HG02884 (cell line): ENCODE measurements around the gene SCRN1.

Source experiments
- ATAC-seq: cut with Tn5 transposase; IDR thresholded peaks from one replicate; pipeline ENCODE4 v1.9.1; 2021; ENCODE audit warnings: mild to moderate bottlenecking, moderate library complexity; ENCODE audit not compliant: unreplicated experiment

Gene SCRN1, protein sequence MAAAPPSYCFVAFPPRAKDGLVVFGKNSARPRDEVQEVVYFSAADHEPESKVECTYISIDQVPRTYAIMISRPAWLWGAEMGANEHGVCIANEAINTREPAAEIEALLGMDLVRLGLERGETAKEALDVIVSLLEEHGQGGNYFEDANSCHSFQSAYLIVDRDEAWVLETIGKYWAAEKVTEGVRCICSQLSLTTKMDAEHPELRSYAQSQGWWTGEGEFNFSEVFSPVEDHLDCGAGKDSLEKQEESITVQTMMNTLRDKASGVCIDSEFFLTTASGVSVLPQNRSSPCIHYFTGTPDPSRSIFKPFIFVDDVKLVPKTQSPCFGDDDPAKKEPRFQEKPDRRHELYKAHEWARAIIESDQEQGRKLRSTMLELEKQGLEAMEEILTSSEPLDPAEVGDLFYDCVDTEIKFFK

DNA sequence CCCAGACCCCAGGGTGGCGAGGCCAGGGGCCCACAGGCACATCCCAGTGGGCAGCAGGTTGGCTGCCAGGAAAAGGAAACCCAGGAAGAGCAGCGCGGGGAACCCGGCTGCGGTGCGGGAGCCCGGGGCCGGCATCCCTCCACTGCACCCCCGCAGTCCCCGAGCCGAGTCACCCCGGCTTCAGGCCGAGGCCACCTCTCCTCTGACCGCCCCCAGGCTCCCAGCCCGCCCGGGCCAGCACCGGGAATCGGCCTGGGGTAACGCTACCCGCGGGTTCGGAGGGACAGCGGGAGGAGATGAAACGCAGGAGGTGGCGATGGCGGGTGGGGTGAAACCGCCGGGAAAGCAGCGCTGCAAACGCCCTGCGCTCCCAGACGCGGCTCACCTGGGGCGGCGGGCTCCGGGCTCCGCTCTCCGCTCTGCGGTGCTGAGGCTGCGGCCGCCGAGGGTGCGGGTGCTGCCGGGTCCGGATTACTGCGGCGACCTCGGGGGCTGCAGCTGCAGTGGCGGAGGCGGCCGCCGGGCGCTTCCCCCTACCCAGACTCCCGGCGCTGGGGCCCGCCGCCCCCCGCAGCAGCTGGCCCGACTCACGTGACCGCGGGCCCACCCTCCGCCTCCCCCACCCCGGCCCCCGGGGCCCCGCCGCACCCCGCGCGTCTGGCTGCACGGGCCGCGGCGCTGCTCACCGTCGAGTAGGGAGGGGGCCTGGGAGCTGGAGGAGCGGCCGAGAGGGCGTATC lies at the start of gene SCRN1:
TSS of gene SCRN1 (minus strand) at position 545 of the 739 bp plus-strand sequence. CDS start 20,734 bp downstream, outside the sequence.
- ATAC-seq: peak; percentile 27

DNA sequence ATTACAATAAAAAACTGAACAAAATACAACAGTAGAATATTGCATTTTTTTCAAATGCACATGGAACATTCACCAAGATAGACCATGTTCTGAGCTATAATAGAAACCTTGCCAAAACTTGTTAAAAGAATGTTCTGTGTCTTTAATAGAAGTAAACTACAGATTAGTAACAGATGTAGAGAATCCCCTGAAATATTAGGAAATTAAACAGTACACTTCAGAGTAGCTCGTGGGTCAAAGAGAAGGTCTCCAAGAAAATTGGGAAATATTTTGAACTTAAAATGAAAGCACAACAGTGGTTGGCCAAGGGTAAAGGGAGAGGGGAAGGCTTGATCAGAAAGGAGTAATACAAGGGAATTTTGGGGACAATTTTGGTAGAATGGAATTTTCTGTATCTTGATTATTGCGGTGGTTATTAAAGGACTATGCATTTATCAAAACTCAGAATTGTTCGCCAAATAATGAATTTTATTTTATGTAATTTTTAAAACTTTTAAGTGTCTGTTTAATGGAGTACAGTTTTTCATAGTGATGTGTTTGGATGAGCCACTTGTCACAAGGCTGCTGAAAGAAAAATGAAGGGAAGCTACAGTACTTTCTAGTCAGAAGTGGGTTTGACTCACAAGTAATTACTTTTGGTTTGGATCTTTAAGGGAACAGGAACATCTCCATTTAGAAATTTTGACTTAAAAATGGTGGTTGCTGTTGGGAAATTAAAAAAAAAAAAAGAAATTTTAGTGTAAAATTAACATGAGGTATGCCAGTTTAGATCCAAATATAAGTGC lies 48.8 kb upstream of the SCRN1 start:
- ATAC-seq: no peak

DNA sequence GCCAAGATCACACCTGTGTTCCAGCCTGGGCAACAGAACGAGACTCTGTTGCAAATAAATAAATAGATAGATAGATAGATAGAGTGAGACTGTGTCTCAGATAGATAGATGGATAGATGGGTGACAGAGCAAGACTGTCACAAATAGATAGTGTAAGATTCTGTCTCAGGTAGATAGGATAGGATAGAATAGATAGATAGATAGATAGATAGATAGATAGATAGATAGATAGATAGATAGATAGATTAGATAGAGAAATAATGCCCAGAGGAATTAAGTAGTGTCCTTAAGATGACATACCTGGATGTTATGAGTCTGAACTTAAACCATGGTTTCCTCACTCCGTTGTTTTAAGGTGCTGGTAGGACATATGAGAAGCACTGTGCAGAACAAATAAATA lies 46.6 kb upstream of the SCRN1 start:
- ATAC-seq: no peak

DNA sequence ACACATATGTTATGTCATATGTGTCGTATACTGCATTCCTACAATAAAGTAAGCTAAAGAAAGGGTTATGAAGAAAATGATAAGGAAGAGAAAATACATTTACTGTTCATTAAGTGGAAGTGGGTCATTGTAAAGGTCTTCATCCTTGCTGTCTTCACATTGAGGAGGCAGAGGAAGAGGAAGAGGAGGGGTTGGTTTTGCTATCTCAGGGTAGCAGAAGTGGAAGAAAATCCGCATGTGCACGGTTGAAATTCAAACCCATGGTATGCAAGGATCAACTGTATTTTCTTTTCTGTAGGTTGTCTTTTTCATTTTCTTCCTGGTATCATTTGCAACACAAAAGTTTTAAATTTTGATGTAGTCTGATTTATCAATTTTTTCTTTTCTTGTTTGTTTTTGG lies 44.9 kb upstream of the SCRN1 start:
- no peak for ATAC-seq

DNA sequence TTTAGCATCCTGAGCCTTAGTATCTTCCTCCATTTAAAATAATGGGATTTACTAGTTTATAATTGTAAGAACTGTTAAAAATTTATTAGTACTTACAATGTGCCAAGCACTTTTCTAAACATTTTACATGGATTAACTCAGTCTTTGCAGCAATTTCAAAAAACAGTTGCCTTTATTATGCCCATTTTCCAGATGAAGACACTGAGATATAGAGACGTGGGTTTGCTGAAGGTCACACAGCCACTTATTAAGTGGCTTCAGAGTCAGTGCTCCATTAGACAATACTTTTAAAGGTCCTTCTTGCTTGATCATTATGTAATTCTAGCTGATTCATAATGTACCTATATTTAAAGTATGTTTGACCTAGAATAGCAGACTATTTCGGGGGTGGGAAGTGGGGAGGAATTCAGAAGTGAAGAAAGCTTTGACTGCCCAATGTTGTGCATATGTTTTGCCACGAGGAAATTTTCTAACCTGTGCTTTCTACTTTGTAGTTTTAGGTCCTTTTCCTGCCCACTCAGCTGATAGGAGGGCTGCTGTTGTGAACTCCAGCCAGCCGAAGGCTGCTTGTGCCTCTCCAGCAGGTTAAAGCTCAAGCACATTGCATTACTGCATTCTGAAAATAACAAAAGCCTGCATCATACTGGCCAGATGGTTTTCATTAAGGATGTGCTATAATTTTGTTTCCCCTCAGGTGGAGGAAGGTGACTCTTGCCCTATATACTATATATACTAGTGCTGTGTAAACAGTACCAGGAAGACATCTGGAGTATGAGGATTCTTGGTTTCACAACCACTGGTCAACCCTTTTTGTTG lies 42.9 kb upstream of the SCRN1 start:
- ATAC-seq: no peak

DNA sequence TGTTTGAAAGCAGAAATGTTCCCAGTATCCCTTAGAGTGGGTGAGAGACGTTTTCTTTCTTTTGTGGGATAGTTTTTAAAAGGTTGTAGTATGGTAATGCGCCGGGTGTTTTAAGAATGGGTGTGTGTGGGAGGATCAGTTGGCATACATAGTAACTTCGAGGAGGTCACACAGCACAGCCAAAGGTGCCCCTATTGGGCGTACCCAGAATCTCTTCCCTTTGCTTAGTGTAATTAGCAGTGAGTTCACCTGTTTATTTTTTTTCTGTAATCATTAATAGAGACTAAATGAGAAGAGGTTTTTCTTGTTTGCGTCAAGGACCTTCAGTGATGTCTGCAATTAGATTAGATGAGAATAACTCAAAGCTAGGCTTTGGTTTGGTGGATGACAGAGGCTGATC lies 40.1 kb upstream of the SCRN1 start:
- no peak for ATAC-seq

DNA sequence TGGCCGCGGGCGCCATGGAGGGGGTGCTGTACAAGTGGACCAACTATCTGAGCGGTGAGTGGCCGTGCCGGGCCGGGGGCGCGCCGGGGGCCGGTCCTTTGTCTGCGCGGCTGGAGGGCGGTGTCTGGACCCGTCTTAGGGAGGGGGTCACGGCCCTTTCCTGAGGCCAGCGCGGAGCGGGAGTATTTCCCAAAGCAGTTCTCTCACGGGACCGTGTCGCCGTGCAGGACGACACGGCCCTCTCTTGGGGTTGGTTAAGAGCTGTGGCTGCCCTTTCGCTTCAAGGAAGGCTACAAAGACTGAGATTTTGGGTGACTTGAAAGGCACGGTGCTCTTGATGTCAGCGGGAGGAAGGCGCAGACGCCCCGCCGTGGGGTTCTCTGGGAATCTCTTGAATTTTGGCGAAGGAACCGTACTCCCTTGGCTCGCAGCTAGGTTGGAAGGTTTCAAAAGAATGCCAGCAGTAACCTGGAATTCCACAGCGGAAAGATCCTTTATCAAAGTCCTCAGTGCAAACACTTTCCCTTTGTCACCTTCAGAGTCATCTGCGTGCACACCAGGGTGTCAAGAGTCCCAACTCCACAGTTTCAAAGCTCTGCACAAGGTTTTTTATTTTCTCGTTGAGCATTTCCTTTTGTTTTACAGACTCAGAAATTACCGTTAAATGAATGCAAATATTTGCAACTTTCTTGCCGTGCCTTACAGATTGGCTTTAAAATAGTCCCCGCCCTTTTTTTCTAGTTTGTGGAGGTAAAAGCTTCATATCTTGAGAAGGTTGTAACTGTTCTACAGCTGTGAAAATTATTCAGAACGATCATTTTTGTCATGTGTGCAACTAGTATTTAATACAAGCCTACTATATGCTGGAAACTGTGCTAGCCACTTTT lies 39.4 kb upstream of the SCRN1 start:
- ATAC-seq: peak; percentile 20

DNA sequence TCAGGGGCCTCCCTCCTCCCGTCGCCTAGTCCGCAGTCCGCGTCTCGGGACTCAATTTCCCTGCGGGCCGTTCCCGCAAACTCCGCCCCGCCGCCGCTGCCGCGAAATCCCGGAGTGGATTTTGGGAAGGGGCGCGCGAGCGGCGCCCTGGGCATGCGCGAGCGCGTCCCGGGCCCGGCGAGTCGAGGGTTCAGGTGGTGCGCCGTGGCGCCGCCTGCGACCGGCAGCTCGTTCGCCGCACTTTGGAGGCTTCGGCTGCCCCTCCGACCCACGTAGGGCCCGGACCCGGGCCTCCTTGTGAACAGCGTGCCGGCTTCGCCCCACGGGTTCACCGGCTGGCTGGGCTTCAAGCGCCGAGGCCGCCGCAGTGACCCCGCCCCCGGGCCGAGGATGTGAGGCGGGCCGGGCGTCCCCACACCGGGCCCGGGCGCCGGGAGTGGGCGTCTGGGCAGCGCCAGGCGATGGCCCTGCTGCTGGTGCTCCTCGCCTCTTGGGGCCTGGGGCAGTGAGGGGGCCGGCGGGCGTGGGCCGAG lies 38.7 kb upstream of the SCRN1 start, which contains the start of gene PLEKHA8:
TSS of gene PLEKHA8 (plus strand) at position 197 of the 533 bp plus-strand sequence. CDS start 351 bp downstream, outside the sequence.
- ATAC-seq: peak; percentile 37

DNA sequence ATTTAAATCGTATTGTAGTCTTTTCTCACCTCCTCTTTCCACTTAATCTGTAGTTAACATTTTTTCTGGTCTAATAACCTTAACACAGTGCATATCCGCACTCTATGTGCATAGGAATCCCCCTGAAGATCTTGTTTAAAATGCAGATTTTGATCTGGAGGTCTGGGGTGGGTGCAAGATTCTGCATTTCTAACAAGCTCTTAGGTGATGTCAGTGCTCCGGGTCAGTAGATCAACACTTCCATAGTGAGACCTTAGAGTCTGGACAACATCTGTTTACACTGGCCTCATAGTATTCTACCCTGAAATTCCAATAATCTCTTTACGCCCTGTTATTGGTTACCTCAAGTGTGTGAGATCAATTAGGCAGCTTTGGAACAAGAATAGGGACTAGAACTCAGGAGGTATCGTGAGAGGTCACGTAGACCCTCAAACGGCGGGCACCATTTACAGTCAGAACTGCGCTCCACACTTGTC lies 38.2 kb upstream of the SCRN1 start:
- peak; percentile 0 for ATAC-seq

DNA sequence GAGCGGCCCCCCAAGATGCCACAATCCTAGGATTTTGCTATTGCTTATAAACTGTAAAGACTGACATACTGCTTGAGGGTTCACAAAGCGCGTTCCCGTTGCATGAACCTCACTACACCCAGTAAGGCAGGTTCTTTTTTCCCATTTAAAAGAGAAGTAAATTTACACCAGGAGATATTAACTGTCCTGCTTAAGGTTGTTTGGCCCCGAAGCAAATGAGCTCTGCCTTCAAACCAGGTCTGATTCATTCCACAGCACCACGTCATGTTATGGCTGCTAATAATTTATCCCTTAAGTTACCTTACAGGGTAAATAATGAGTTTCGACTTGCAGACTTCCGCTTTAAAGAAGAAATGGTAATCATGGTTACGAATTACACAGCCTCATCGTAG lies 37.5 kb upstream of the SCRN1 start:
- ATAC-seq: no peak

DNA sequence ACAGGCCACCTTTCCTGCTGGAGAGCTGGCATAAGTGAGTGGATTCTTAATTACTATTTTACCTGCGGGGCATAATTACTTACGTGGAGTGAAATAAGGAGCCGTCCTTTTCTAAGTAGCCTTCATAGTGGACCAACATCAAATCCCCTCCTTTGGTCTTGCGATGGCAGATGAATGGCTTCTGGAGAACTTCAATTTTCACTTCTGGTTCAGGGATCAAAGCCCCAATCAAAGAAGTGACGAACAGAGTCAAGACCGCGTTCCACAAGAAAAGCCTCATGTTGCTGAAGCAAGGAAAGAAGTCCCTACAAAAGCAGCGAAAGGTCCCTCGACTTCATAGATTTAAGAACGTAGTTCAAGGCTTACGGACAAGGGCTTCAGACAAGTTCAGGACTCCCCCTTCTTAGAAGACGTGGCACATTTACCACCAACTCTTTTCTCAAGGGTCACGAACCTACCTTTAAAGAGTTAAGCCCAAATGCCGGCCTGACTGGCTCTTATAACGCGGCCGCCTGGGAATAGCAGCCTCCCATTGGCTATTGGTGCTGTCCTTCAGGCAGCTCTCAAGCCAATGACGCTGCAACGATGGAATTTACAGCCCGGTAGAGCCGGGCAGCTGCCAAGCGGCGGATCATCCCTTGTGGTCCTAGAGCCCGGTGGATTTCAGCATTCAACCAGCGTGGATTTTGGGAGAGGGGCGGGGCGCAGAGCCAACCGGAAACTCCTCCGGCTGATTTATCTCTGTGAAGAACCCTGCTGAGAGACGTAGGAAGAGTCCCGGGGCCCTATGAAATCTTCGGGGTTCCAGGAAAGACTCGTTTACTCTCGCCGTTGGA lies 36.8 kb upstream of the SCRN1 start, which contains the start of gene FKBP14:
TSS of gene FKBP14 (minus strand) at position 474 of the 836 bp plus-strand sequence. CDS start at position 280, 194 bp downstream.
- ATAC-seq: peak; percentile 72

DNA sequence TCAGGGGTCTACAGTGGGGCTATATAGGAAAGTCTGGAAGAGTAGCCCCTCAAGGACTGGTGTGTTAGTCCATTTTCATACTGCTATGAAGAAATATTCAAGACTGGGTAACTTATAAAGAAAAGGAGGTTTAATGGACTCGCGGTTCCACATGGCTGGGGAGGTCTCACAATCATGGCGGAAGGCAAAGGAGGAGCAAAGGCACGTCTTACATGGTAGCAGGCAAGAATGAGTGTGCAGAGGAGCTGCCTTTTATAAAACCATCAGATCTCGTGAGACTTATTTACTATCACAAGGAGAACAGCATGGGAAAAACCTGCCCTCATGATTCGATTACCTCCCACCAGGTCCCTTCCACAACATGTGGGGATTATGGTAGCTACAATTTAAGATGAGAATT lies 33.9 kb upstream of the SCRN1 start:
- no peak for ATAC-seq

DNA sequence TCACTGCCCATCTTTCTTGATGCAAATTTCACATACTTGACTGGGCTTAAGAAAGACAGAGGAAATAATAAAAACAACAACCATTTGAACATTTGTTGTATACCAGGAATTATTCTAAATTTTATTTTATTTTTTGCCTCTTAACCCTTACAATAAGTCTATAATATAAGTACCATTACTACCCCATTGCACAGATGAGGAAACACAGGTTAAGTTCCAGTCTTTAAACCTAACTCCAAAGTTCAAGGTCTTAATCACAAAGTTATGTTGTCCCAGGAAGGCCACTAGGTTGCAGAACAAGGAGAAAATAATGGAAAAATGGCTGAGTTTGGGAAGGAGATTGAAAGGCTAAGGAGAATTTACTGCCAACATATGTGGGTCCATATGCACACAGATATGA lies 33.4 kb upstream of the SCRN1 start:
- ATAC-seq: no peak

DNA sequence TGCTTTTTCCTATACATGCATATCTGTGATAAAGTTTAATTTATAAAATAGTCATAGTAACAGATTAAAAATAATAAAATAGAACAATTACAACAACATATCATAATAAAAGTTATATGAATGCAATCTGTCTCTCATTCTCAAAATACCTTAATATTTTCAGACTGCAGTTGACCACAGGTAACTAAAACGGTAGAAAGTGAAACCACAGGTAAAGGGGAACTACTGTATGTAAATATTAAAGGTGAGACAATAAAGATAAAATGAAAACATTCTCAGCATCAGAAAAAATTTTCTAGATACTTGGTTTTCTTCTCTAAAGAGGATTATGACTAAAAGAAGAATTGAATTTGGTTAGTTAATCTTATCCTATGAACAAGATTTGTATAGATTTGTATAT lies 30.9 kb upstream of the SCRN1 start:
- ATAC-seq: no peak

DNA sequence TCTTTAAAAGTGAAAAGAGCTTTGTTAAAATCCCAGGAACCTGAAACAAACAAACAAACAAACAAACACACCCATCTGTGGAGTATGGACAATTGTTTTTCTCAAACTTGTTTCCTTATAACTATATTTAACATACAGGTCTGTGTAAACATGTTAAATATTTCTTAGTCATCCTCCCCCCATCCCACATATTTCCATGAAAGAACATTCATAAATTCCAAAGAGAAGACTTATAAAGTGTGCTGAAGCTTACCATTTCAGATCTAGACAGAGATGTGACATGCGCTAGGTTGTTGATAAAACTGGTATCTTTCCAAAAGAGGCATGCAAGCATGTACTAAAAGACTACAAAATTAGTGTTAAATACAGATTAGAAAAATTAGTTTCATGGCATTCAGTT lies 30.4 kb upstream of the SCRN1 start:
- no peak for ATAC-seq

DNA sequence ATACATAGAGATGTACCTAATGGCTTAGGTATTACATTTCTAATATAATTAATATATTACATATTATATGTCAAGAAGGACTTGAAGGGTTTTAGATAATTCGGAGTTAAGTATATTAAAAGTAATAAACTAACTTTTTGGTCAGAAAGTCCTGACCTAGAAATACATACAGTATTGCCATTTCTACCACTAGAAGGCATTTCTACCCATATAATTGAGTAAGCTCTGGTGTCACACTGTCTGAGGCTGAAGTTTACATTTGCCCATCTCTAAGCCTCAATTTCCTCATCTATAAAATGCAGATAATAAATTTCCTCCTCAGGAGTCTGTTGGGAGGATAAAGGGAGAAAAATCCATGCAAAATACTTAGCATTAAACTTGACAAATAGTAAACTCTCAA lies 29.8 kb upstream of the SCRN1 start:
- no peak for ATAC-seq

DNA sequence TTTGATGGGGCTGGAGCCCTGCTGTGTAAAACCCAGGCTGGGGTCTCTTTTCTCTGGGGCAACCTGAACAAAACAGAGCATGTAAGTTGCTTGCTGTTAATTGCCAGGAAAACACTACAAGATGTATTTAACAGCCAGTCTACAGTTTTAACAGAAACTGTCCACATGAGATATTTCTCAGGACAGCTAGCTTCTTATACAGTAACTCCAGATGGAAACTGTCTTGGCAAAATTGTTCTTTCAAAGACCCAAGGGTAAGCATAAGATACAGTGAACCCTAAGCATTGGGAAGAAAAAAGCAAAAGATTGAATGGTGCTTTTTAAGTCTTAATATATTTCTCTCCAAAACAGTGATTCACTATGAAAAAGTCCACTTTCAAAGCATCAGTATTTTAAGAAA lies 28.9 kb upstream of the SCRN1 start:
- ATAC-seq: no peak

DNA sequence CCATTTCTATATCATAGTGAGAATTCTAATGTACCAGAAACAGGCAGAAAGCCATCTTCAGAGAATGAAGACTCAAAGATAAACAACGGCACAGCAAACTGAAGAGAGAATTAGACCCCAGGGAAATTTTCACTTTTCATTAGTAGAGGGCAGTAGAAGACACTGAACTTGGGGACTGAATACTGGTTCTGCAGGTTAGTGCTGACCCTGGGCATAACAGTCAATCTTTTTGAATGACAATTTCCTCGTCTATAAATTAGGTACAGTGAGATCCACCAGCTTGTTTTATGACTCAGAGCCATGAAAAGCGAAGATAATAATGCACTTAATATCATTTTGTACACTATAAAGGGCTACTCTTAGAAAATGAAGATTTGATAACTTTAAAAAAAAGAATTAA lies 23.2 kb upstream of the SCRN1 start:
- no peak for ATAC-seq
